GM21447 (cell line): ENCODE measurements around the gene VSTM5.
"Not testable (repeated sequence)": the region's sequence is repeated elsewhere in the genome, so short reads cannot be mapped to it uniquely, and the experiment has no call there.

Experiments
- ATAC-seq: cut with Tn5 transposase; IDR thresholded peaks from one replicate; pipeline ENCODE4 v1.9.1; 2021; ENCODE audit not compliant: unreplicated experiment

The VSTM5 gene, protein sequence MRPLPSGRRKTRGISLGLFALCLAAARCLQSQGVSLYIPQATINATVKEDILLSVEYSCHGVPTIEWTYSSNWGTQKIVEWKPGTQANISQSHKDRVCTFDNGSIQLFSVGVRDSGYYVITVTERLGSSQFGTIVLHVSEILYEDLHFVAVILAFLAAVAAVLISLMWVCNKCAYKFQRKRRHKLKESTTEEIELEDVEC

GRCh38 chr11:93850594-93851018 lies at the start of gene VSTM5:
VSTM5 (minus strand) TSS chr11:93850618; CDS start chr11:93850502, 116 bp downstream.
- no peak for ATAC-seq

DNA sequence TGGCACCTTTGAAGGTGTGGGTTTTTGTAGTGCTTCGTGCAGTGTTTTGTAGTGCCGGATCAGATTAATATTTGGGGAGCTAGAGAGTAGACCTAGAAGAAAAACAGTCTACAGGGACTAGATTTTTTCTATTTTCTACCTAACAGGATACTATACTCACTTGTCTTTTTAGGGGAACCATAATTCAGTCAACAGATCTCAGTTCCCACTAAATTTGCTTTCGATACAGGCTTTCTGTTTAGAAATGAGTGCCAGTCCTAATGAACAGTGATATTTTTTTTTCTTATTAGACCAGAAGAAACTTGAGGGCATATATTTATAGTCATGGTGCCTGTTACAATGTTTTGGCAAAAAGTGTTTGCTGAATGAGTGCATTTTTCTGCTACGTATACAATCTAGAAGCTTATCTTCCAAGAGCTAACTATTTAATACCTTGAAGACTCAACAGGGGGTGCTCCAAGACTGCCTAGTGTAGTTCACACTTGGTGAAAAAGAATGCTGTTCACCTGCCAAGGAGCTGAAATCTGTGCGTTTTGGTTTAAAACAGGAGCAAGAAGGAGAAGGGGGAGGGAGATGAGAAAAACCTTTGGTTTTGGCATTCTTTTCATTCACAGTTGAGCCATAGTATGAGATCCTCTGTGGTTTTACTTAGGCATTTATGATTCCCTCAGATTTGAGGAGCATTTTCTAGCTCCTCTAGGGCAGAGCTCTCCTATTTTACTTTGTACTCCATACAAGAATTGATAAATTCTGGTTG lies 44.9 kb upstream of the VSTM5 start:
- ATAC-seq: no peak

DNA sequence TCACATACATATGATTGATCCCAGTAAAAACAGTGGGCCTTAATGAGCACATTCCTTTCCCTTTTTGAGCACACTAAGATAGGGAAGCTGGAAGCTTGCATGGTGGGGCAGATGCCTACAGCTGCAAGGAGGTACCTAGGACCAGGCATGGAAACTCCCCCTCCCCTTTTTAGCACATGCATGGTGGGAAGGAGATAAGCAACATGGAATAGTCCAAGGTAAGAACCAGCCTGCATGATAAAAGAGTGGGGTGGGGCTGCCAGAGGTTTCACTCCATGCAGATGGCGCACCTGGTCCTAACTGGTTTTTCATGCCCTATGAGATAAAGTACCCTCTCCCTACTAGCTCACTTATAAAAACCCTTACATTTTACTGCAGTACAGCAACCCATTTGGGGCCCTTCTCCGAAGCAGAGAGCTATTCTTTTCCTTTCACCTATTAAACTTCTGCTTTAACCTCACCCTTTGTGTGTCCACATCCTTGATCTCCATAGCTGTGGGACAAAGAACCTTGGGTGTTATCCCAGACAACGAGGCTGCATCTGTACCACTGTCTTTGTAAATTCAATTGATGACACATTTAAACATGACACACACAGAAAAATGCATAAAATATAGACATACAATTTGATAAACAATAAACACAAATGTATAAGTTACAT lies 40.1 kb upstream of the VSTM5 start:
- no peak for ATAC-seq

GRCh38 chr11:93887111-93887510 lies 36.7 kb upstream of the VSTM5 start:
- ATAC-seq: no peak

- not testable (repeated sequence) for ATAC-seq
Measured at GRCh38 chr11:93879114-93879513, 28.7 kb upstream of the VSTM5 start.

GRCh38 chr11:93875637-93876036 lies 25.2 kb upstream of the VSTM5 start:
- ATAC-seq: no peak

DNA sequence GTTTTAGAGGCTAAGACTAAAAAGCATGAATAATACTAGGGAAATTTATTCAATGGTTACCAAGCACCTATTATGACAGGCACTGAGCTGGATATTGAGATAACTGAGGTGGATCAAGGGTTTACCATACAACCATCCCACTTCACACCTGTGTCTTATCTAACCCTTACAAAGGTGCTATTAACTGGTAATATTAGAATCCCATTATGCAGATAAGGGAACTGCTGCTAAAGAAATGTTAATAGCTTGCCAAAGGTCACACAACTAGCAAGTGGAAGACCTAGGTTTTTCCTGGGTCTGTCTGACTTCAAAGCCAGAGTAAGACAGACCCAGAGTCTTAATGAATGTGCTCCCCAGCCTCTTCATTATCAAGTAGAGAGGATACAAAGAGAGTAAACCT lies 21.1 kb upstream of the VSTM5 start:
- no peak for ATAC-seq

- no peak for ATAC-seq
Measured at GRCh38 chr11:93870616-93871015, 20.2 kb upstream of the VSTM5 start.

DNA sequence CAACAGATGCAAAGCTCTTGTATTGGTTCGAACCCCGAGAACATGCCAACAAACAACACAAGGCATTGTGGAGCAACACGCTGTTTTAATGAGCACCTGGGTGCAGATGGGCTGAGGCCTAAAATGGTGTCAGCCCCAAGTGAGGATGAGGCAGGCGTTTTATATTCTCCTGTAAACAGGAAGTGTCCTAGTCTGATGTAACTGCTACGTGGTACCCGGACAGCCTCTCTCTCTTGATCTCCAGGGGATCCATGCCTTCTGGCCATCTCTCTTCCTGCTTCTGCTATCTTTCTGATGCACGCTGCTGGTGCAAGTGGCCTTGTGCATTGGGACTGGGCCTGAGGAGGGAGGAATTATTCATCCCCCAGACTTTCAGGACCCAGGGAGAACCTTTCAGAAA lies 19.4 kb upstream of the VSTM5 start:
- no peak for ATAC-seq

GRCh38 chr11:93868404-93868803 lies 18.0 kb upstream of the VSTM5 start:
- not testable (repeated sequence) for ATAC-seq

- ATAC-seq: no peak
Measured at GRCh38 chr11:93861808-93862207, 11.4 kb upstream of the VSTM5 start.

GRCh38 chr11:93858121-93858775 lies 7.8 kb upstream of the VSTM5 start:
- ATAC-seq: no peak

DNA sequence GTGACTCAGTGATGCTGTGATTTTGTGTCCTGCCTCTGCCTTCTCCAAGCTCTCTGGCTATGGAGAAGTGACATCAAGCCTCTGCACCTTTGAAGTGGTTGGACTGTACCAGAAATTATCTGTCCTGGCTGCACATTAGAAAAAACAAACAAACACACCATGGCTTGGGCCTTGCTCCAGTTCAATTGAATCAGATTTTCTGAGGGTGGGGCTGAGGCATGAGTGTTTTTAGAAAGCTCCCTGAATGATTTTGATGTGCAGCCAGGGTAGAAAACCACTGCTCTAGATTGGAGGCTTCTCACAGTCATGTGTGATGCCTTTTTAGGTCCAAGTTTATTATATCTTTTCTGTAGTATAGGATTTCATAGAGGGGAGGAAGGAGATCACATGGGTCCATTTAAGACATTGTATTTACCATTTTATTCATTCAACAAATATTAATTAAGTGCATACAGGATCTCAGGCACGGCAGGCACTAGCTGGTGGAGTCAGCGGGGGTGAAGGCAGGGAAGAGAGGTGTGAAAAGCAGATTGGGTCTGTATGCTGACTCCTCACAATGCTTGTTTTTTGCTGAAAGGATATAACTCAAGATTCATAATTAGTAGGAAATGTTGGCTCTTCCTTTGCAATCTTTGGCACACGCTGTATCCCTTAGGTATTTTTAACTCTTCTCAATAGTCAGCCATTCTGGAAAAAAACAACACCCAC lies 7.1 kb upstream of the VSTM5 start:
- ATAC-seq: no peak

DNA sequence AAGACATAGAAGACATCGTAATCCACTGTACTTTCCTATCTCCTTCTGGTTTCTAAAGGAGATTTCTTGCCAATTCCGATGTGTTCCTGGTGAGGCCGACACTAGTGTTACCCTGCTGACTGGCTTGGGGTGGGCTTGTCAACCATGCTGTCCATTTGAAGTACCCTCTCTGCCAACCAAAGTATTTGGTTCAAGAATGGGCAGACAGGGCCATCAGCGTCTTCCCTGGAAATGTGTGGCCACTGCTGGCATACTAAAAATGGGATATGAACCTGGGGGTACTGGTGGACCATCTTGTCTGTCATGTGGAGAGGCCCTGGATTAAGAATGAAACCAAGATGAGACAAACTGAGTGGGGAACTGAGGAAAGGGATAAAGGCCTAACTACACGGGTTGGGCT lies 1.8 kb upstream of the VSTM5 start:
- ATAC-seq: no peak

GRCh38 chr11:93849751-93850593 lies 446 bp downstream of the VSTM5 start:
- no peak for ATAC-seq

GRCh38 chr11:93849201-93849600 lies 1.2 kb downstream of the VSTM5 start:
- ATAC-seq: no peak

- ATAC-seq: no peak
Measured at GRCh38 chr11:93846411-93846810, 4.0 kb downstream of the VSTM5 start.

GRCh38 chr11:93845181-93846092 lies 5.0 kb downstream of the VSTM5 start:
- ATAC-seq: no peak

GRCh38 chr11:93844568-93844967 lies 5.8 kb downstream of the VSTM5 start:
- ATAC-seq: no peak
